PC-3 (cell line): ENCODE data around the gene TEX19. TPM values are rescaled to one million over a fixed set of nuclear protein-coding genes. Genes with fewer than 3 reads are reported as not detected.
A peak's percentile ranks its signal among the peaks of the same experiment; 100 is the strongest.

Experiments
- ATAC-seq: fragments of 200-7000 bp; cut with Tn5 transposase; 2 replicates; pipeline ENCODE4 v1.9.1; 2020; ENCODE audit warnings: mild to moderate bottlenecking, moderate library complexity
- BruUV-seq: library from RNA; stranded (reverse); fragments of 400-500 nt; replicated peaks from 2 replicates; lab custom pipeline; 2021; lab: Mats Ljungman, UMichigan
- CTCF ChIA-PET: fragments of 300-600 bp; sonication (Branson Sonifier 250); formaldehyde crosslinking; loops from one replicate; lab custom pipeline; 2022; ENCODE audit warnings: antibody characterized with exemption; lab: Charles Lee
- POLR2A ChIA-PET: fragments of 300-600 bp; sonication (Branson Sonifier 250); formaldehyde crosslinking; loops from one replicate; lab custom pipeline; 2022; ENCODE audit warnings: antibody characterized with exemption; ENCODE audit not compliant: unreplicated experiment; lab: Charles Lee
- DNase-seq: peaks from one replicate; pipeline ENCODE4 v3.0.0-alpha.2; 2015
- H2AFZ ChIP-seq: fragments of 300-600 bp; sonication (generic); 2 replicates; pipeline ENCODE4 v1.6.0; 2016; ENCODE audit warnings: antibody characterized with exemption, low read length
- H3F3A ChIP-seq: fragments of 300-600 bp; sonication (generic); one replicate; pipeline ENCODE4 v1.6.0; 2017; ENCODE audit warnings: antibody characterized with exemption, low read length, control low read depth, mild to moderate bottlenecking; ENCODE audit not compliant: unreplicated experiment
- H3K27ac ChIP-seq: fragments of 300-600 bp; sonication (generic); 2 replicates; pipeline ENCODE4 v1.5.1; 2016; ENCODE audit warnings: mild to moderate bottlenecking, low read length
- H3K27me3 ChIP-seq: fragments of 300-600 bp; sonication (generic); 2 replicates; pipeline ENCODE4 v1.6.1; 2016; ENCODE audit warnings: low read length, mixed read lengths
- H3K36me3 ChIP-seq: fragments of 300-600 bp; sonication (generic); 2 replicates; pipeline ENCODE4 v1.6.1; 2016; ENCODE audit warnings: low read depth, mixed run types, low read length, mixed read lengths
- H3K4me1 ChIP-seq: fragments of 300-600 bp; sonication (generic); 2 replicates; pipeline ENCODE4 v1.5.1; 2016; ENCODE audit warnings: low read length; ENCODE audit not compliant: insufficient read depth
- H3K4me2 ChIP-seq: fragments of 300-600 bp; sonication (generic); 2 replicates; pipeline ENCODE4 v1.6.0; 2016; ENCODE audit warnings: low read length
- H3K4me3 ChIP-seq: fragments of 300-600 bp; sonication (generic); 2 replicates; pipeline ENCODE4 v1.5.1; 2016; ENCODE audit warnings: mild to moderate bottlenecking, low read length, mixed read lengths
- H3K79me2 ChIP-seq: fragments of 300-600 bp; sonication (generic); 2 replicates; pipeline ENCODE4 v1.6.1; 2017; ENCODE audit warnings: low read length, mixed read lengths
- H3K9ac ChIP-seq: fragments of 300-600 bp; sonication (generic); 2 replicates; pipeline ENCODE4 v1.6.0; 2016; ENCODE audit warnings: mild to moderate bottlenecking, low read length
- H3K9me2 ChIP-seq: fragments of 300-600 bp; sonication (generic); replicated peaks from 2 replicates; pipeline ENCODE4 v1.6.1; 2016; ENCODE audit warnings: mixed run types, low read length, mixed read lengths
- H3K9me3 ChIP-seq: fragments of 300-600 bp; sonication (generic); 2 replicates; pipeline ENCODE4 v1.6.1; 2016; ENCODE audit warnings: low read length, mixed read lengths
- H4K20me1 ChIP-seq: fragments of 300-600 bp; sonication (generic); 2 replicates; pipeline ENCODE4 v1.6.1; 2016; ENCODE audit warnings: low read length, mixed read lengths
- EZH2 ChIP-seq: fragments of 300-600 bp; sonication (generic); IDR thresholded peaks from one replicate; pipeline ENCODE4 v1.6.1; 2017; ENCODE audit warnings: antibody characterized with exemption, mild to moderate bottlenecking, low read length; ENCODE audit not compliant: unreplicated experiment
- EZH2phosphoT487 ChIP-seq: fragments of 300-600 bp; sonication (generic); IDR thresholded peaks from 2 replicates; pipeline ENCODE4 v1.6.1; 2018; ENCODE audit warnings: mild to moderate bottlenecking, antibody characterized with exemption, low read length, borderline replicate concordance
- intact Hi-C: fragments of 100-400 bp; cut with micrococcal nuclease; formaldehyde crosslinking; loops from 2 replicates; pipeline ENCODE4 v1.9.0; 2023
- total RNA-seq: library from RNA; depleted of rRNA; stranded (reverse); fragments of >200 nt; gene quantifications from 2 replicates; pipeline ENCODE4 v1.2.3, GENCODE V29; 2014
- TF ChIP-seq, protein P1 (sequence below): fragments of 300-600 bp; sonication (generic); conservative IDR thresholded peaks from 2 replicates; pipeline ENCODE4 v1.5.1; 2017; ENCODE audit warnings: antibody characterized with exemption, low read depth, mild to moderate bottlenecking, low read length

TEX19 gene
- total RNA-seq, 1 experiment from 2014 or later, result 1.2 TPM

DNA sequence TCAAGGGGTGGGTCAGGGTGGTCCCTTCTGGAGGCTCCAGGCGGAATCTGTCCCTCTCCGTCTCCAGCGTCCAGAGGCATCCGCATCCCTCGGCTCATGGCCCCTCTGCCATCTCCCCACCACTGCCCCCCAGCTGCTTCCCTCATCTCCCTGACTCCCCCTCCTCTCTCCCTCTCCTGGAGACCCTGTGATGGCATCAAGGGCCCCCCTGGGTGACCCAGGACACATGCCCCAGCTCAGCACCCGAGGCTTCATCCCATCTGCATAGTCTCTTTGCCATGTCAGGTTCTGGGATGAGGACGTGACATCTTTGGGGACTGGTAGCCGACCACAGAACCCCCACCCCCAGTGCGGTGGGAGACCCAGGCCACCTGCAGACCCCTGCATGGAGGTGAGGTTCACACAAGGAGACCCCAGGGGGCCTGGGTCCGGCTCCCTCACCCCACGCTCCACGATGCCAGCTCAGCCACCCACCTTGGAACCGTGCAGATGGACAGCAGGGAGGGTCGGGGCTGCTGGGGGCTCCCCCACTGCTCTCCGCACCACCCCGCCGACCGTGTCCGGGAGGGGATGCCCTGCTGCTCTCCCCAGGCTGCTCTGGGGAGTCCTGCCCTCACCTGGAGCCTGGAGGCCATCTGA, 29.2 kb upstream of the TEX19 start:
- no peak overlapping the region for H3K27ac ChIP-seq
- ChIA-PET CTCF (no interaction called here), POLR2A (no interaction called here)
- H3K9me2 ChIP-seq, result no peaks in the 10 kb centered on the region
- peaks cover 24% of the 10 kb centered on the region for H3K79me2 ChIP-seq
- no peak overlapping the region for H3K4me2 ChIP-seq
- no peaks in the 10 kb centered on the region for H3K9me3 ChIP-seq
- H3K27me3 ChIP-seq, result no peaks in the 10 kb centered on the region
- no peaks in the 10 kb centered on the region for H4K20me1 ChIP-seq
- no peak overlapping the region for H3K9ac ChIP-seq
- intact Hi-C loops, result loop anchor here (5.0 kb wide), 1 partner anchor 33 kb away; no protein-coding TSS in a partner anchor
- no peaks in the 10 kb centered on the region for H3F3A ChIP-seq
- BruUV-seq, result no TSS peak
- TF ChIP-seq EZH2 (no peak), EZH2phosphoT487 (no peak)
- TF ChIP-seq, protein P1, sequence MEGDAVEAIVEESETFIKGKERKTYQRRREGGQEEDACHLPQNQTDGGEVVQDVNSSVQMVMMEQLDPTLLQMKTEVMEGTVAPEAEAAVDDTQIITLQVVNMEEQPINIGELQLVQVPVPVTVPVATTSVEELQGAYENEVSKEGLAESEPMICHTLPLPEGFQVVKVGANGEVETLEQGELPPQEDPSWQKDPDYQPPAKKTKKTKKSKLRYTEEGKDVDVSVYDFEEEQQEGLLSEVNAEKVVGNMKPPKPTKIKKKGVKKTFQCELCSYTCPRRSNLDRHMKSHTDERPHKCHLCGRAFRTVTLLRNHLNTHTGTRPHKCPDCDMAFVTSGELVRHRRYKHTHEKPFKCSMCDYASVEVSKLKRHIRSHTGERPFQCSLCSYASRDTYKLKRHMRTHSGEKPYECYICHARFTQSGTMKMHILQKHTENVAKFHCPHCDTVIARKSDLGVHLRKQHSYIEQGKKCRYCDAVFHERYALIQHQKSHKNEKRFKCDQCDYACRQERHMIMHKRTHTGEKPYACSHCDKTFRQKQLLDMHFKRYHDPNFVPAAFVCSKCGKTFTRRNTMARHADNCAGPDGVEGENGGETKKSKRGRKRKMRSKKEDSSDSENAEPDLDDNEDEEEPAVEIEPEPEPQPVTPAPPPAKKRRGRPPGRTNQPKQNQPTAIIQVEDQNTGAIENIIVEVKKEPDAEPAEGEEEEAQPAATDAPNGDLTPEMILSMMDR, result no peak
- no peak for DNase-seq
- ATAC-seq, result no peak
- H3K36me3 ChIP-seq, result no peaks in the 10 kb centered on the region
- H3K4me1 ChIP-seq, result peaks cover 33% of the 10 kb centered on the region
- no peak overlapping the region for H3K4me3 ChIP-seq
- H2AFZ ChIP-seq, result no peak overlapping the region

DNA sequence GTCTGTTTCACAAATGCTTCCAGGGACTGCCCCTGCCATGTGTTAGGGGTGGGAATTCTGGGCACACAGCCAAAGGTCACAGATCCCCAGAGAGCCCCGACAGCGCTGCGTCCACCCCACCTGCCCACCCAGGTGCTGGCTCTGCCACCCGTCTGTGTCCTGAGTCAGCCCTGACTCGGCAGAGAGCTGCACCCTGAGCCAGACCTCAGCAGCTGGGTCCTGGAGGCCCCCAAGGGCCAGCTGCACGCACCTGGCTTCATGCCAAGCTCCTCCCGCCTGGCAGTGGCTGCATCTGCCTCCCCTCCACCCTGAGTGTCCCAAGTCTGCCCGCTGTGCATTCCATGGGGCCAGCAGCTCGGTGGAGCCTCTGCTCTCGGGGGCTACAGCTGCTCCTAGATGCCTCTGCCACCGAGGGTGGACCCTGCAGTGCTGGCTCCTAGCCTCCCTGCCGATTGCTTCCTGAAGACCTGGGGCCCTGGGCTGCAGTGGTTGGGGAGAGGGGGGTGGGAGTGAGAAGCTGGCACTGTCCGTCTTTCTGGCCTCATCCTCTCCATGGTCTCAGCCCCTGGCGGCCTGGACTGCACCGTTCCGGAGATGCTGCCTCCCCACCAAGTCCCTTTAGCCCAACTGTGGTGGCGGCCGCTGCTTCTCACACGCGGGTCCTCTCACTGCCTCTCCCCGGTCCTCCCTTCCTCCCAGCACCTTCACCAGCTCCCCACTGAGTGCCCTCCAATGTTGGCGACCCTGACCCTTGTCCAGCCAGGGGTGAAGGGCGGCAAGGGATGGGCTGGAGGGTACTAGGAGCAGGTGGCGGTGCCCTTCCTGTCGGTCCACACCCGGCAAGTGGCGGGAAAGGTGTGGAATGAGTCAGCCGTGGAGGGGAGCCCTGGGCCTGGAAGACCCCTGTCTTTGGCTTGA, 28.5 kb upstream of the TEX19 start:
- CTCF ChIA-PET, result interaction anchor here (0.6 kb wide), 1 partner anchor 109 kb away, joined by 3 read pairs; no protein-coding TSS in a partner anchor
- Histone ChIP-seq H3K36me3 (no peaks in the 10 kb centered on the region), H3K4me1 (peaks cover 40% of the 10 kb centered on the region), H3K27ac (no peak overlapping the region), H2AFZ (no peak overlapping the region), H3K9me3 (no peaks in the 10 kb centered on the region), H3K4me2 (0 out of 2 replicates have a peak overlapping the region, but pooled peaks have one; percentile 25), H4K20me1 (no peaks in the 10 kb centered on the region), H3K27me3 (no peaks in the 10 kb centered on the region), H3K9ac (no peak overlapping the region), H3K79me2 (peaks cover 27% of the 10 kb centered on the region), H3K4me3 (no peak overlapping the region), H3K9me2 (no peaks in the 10 kb centered on the region), H3F3A (no peaks in the 10 kb centered on the region)
- no peak for TF ChIP-seq EZH2phosphoT487
- TF ChIP-seq, protein P1, result no peak
- no peak for TF ChIP-seq EZH2
- intact Hi-C loops, result loop anchor here (5.0 kb wide), 1 partner anchor 33 kb away; no protein-coding TSS in a partner anchor
- DNase-seq (peak; percentile 63), ATAC-seq (no peak)
- POLR2A ChIA-PET, result no interaction called here
- no TSS peak for BruUV-seq
